Prostate gland (tissue), 2 donors: ENCODE data around the gene PCDH9.

ENCODE experiments used
- POLR2A ChIP-seq: fragments of 450-650 bp; IDR thresholded peaks from one replicate; pipeline ENCODE4 v1.6.1; 2016; ENCODE audit warnings: antibody characterized with exemption, mild to moderate bottlenecking
- POLR2AphosphoS5 ChIP-seq: sonication (generic); formaldehyde crosslinking; IDR thresholded peaks from one replicate; pipeline ENCODE4 v1.6.1; 2017; ENCODE audit warnings: antibody characterized with exemption
- TF ChIP-seq, protein P1 (sequence below), 4 experiments: fragments of 200-600 bp in 2 of 4; fragments of 450-650 bp in 2 of 4; sonication (generic) in 2 of 4; IDR thresholded peaks; 1 replicate in 3 of 4; 2 replicates in 1 of 4; pipeline ENCODE4 v1.5.1; 2016 to 2019; ENCODE audit warnings: antibody characterized with exemption in 4 of 4, mild to moderate bottlenecking in 2 of 4, moderate library complexity in 2 of 4

- TF ChIP-seq, protein P1, sequence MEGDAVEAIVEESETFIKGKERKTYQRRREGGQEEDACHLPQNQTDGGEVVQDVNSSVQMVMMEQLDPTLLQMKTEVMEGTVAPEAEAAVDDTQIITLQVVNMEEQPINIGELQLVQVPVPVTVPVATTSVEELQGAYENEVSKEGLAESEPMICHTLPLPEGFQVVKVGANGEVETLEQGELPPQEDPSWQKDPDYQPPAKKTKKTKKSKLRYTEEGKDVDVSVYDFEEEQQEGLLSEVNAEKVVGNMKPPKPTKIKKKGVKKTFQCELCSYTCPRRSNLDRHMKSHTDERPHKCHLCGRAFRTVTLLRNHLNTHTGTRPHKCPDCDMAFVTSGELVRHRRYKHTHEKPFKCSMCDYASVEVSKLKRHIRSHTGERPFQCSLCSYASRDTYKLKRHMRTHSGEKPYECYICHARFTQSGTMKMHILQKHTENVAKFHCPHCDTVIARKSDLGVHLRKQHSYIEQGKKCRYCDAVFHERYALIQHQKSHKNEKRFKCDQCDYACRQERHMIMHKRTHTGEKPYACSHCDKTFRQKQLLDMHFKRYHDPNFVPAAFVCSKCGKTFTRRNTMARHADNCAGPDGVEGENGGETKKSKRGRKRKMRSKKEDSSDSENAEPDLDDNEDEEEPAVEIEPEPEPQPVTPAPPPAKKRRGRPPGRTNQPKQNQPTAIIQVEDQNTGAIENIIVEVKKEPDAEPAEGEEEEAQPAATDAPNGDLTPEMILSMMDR (IDR thresholded peaks at IDR 0.05): no peak
- TF ChIP-seq POLR2A: no peak
- TF ChIP-seq POLR2AphosphoS5: no peak
Observed at GRCh38 chr13:66440938-66441337, 789.2 kb downstream of the PCDH9 start.
